GM21423 (cell line): ENCODE measurements around the gene MGMT.

Experiments
- ATAC-seq: cut with Tn5 transposase; IDR thresholded peaks from one replicate; pipeline ENCODE4 v1.9.1; 2021; ENCODE audit warnings: mild to moderate bottlenecking, moderate library complexity; ENCODE audit not compliant: unreplicated experiment

Gene MGMT

DNA sequence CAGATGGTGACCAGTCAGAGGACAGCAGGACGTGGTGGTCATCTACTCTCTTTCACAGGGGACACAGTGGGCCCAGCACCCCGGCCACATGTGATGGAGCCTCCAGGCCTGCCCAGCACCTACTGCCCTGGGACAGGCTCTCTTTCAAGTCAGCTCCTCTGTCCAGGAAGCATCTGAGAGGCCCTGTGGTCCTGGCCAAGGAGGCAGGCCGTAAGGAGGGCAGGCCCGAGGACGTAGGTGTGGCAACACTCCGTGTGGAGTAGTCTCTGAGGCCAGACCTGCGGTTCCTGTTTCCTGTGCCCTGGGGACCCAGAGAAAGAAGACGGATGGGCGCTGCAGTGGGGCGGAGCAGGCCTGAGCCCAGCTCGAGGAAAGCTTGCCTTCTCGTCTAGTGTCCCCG, 317.9 kb downstream of the MGMT start:
- ATAC-seq: no peak

DNA sequence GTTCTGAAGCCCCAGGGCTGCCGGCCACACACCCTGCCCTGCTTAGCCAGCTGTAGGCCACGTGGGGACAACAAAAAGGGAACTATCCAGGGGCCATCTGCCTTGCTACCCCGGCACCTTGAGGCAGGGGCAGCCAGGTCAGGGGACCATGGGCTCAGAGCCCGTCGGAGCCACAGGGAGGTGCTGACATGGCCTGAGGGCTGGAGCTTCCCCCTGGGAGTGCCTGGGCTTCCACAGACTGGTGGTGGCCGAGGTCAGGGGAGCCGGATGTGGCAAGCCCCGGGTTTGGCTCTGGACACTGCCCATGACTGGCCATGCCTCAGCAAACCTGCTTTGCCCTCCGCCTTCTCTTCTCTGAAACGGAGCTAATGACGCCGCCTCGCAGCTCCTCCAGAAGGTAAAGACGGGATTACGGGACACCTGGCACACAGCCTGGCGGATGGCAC, 318.5 kb downstream of the MGMT start:
- no peak for ATAC-seq

DNA sequence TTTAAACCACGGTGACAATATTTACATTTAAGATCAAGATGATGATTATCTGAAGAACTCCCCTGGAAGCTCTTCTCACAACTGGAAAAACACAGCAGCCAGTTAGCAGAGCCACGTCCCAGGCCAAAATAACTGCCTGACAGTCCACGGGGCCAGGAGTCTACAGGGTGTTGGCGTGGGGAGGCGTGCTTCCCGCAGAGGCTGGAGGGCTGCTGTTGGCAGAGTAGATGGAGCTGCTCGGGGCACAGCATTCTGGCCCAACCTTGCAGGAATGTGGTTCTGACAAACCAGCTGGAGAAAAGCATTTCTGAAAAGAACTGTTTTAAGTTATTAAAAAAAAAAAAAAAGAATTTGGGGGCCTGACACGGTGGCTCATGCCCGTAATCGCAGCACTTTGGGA, 319.2 kb downstream of the MGMT start:
- ATAC-seq: no peak

- ATAC-seq: no peak
These were observed 320.5 kb downstream of the MGMT start for GRCh38 chr10:129787557-129787956.

DNA sequence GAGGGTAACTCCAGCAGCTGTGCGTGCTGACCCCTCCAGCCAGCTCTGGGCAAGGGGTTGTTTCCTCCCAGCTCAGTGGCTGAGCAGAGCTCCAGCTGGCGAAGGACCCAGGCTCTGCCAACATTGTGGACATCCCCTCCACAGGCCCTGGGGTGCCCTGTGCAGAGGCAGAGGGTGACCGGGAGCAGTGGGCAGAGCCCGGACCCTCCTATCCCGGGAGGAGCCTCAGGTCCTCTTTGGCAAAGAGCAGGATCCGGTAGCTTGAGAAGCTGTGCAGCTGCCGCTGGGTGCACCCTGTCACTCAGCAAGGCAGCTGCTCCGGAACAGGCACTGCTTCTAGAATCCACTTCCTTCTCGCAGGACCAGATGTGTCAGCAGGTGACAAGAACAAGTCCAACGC, 321.2 kb downstream of the MGMT start:
- ATAC-seq: no peak

GRCh38 chr10:129790715-129791446, 323.8 kb downstream of the MGMT start:
- no peak for ATAC-seq

DNA sequence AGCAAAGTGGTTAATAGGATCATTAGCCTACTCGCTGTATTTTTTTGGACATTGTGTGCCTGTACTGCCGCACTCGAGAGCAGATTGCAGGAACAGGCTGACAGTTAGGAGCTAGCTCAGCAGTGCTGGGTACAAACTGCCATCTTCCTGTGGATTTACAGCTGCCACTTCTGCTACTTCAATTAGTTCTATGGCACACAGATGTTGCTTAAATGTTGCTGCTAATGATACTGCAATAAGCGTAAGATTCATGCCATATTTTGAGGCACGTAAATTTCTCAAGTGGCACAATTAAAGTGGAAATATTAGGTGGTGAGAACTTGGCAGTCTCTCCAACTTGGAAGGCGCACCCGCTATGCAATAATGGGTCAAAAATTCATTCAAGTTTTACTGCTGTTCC, 325.1 kb downstream of the MGMT start:
- ATAC-seq: no peak

GRCh38 chr10:129792864-129793263, 325.8 kb downstream of the MGMT start:
- no peak for ATAC-seq

GRCh38 chr10:129793479-129793878, 326.4 kb downstream of the MGMT start:
- ATAC-seq: no peak

DNA sequence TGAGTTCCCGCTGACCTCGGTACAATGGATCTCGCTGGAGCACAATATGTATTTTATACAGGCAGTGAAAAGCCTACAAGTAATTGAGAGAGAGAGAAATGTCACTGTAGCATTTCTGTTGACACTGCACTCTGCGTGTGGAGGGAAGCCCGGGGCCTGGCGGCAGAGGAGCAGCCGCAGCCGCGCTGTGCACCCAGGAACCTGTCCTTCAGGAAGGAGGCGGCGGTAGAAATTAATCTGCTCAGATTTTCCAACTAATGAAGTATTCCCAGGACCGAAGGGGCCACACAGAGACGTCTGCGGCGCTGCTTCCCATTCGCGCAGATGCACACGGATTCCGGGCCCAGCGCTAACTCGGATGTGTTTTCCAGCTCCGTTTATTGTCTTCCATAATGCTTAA, 327.0 kb downstream of the MGMT start:
- ATAC-seq: no peak

DNA sequence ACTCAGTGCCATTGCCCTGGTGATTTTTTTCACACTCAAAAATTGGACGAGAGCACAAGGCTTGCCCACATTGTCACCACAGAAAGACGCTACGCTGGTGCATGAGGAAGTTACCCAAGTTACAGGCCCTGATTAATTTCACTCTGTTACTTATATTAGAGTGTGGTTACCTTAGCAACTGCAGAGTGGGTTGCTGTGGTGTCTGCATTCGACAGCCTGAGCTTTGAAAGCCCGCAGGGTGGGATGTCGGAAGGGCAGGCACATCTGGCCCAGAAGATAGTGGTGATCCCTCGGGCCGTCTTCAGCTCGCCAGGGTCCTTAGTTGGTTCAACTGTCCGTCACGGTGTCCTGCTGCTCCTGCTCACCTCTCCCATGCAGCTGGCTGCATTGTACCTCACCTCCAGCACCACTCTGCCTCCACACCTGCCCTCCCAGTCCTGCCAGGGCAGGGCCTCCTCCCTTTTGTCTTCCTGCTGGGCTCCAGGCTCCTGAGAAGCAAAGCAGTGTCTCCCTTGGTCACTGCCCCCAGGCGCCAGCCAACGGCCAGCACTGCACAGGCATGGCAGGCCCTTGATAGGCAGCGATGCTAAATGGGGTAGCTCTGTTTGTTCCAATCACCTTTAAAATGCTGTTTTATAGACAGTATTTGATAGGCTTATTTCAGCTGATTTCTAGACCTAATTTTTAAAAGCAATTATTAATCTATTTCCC, 329.8 kb downstream of the MGMT start:
- no peak for ATAC-seq

GRCh38 chr10:129799942-129800341, 332.9 kb downstream of the MGMT start:
- no peak for ATAC-seq

GRCh38 chr10:129800796-129801340, 333.8 kb downstream of the MGMT start:
- ATAC-seq: no peak

DNA sequence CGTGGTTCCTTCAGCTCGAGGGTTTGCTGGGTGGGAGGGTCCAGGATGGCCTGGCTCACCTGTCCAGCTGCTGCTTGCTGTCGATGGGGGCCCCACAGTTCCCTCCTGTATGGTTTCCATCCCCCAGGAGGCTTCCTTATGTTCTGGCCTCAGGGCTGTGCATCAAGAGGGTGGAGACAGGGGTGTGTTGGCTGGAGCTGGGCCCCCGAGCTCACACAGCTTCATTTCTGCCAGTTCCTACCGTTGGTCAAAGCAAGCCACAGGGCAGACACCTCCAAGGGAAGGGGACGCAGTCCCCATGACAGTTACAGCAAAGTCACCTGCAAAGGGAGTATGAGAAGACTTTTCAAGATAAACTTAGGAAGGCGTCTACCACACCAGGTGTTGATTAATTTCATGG, 340.2 kb downstream of the MGMT start:
- ATAC-seq: no peak

DNA sequence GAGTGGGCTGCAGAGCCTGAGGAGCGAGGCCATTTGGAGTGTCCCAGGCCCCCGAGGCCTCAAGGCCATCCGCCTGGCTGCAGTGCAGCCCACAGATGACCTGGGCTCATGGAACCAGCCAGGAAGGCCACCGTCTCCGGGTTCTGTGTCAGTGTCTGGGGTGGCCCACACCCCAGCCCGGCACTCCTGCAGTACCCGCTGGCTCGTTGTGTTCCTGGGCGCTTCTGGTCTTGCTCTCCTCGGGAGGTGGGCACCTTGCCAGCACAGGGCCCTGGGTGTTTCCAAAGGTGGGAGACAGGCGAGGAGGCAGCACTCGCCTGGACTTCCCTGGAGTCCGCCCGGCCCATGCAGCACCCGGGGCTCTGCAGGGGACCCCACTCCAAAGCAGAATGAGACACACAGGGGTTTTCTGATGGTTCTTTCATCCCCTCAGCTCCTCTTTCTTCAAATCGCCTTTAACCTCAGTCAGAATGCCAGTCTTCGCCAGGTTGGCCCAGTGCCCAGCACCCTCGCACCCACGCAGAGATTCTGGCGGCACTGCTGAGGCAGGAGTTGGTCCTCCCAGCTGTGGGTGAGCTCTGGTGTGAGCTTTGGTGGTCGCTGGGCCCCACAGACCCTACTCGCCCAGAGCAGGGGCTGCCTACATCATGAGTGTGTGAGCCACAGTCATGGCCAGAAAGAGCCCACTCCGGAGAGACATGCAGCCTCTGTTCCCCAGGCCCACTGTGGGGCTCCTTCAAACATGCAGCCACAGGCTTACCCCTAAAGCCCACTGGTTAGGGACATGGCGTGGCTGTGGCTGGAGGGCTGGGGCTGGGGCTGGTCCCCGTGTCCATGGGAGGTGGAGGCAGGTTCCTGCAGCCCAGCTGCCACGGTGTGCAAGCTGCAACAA, 341.3 kb downstream of the MGMT start:
- ATAC-seq: no peak

DNA sequence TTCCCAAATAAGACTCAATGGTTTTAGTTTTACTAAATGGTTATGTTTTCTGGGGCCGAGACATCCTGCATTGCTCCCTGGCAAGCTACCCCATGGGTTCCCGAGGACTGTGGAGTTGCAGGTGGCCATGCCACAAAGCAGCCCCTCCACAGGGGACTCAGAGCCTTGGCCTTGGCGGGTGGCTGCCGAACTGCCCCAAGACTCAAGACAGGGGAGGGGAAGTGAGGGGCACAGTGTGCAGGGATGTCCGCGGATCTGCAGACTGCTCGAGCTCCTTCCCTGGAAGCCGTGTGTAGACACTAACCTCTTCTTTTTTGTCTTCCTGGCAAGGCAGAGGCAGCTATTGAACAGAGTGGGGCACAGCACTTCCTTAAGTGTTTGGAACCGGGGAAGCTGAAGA, 342.4 kb downstream of the MGMT start:
- ATAC-seq: no peak

GRCh38 chr10:129809841-129810240, 342.8 kb downstream of the MGMT start:
- ATAC-seq: no peak

DNA sequence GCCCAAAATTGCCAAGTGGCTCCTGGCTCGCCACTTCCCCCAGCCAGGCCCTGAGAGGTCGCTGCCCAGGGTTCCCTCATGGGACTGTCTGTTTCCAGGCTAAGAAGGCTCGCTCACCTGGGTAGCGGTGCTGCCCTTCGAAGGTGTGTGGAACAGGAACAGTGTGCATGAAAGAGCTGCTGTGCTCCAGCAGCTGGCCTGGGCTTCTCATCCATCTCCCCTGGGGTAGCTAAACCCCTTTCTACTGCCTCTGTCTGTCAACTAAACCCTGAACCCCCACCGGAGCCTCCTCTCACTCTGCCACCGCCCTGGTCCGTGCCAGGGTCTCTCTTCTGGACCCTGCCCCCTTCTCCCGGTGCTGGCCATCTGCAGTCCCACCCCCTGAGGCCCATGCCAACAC, 344.2 kb downstream of the MGMT start:
- no peak for ATAC-seq

DNA sequence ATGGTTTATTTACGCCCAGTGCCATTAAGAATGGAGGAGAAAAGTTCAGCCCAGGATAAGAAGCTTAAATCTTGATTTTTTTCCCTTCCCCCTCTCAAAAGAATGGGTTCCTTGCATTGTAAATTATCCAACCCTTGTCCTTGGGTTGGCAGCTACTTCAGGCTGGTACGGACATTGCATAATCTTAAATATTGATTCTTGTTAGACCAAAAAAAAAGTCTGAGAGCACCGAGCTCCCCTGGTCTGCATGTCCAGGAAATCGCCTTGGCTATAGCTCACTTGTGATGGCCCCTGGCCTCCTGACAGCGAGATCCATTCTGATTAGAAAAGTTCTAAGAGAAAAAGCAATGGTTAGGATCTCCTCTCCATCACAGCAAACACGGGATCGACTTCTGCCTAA, 345.4 kb downstream of the MGMT start:
- no peak for ATAC-seq

GRCh38 chr10:129814681-129815646, 347.9 kb downstream of the MGMT start:
- no peak for ATAC-seq
